Measurements from ENCODE around the gene PDXDC1. TPM values are rescaled to one million over a fixed set of nuclear protein-coding genes. Genes with fewer than 3 reads are reported as not detected.
A peak's percentile ranks its signal among the peaks of the same experiment; 100 is the strongest.
"Not testable (repeated sequence)": the region's sequence is repeated elsewhere in the genome, so short reads cannot be mapped to it uniquely, and the experiment has no call there.

Gene PDXDC1
- total RNA-seq, 3 donors from 2014 or later (not counting 1 experiment from before 2014, with no cell fraction given): 72.7 to 88.2 (median 75.1) TPM

- H3K9me3 Mint-ChIP-seq; H3K36me3 ChIP-seq (ENCODE audit: control insufficient read depth, insufficient read depth, low read length); H3K36me3 Mint-ChIP-seq; DNase-seq; H3K27me3 Mint-ChIP-seq (ENCODE audit: low read depth in 2 of 2); H3K9me3 ChIP-seq (ENCODE audit: control insufficient read depth, insufficient read depth, low read length); H3K4me3 ChIP-seq (ENCODE audit: low read length); H3K27me3 ChIP-seq (ENCODE audit: control insufficient read depth, insufficient read depth, low read length); intact Hi-C loops (cut with micrococcal nuclease); H3K27ac ChIP-seq (ENCODE audit: low read length); H3K4me1 ChIP-seq (ENCODE audit: control insufficient read depth, insufficient read depth, low read length): not testable (repeated sequence)
- ATAC-seq: peak in 2 of 3 donors; percentile 18 to 54
- H3K27ac Mint-ChIP-seq: peak overlapping the region in 1 of 2 donors; percentile 52
- 89% methylated on average over 25 of the region's 25 CpGs for WGBS (ENCODE audit: insufficient coverage)
- peaks cover 23 to 33% of the 10 kb centered on the region in 2 donors for H3K4me1 Mint-ChIP-seq
- peak overlapping the region; percentile 72 for H3K4me3 Mint-ChIP-seq
Observed at GRCh38 chr16:14988661-14989191, 13.9 kb downstream of the PDXDC1 start.

- H3K27me3 ChIP-seq (ENCODE audit: control insufficient read depth, insufficient read depth, low read length); H3K27ac ChIP-seq (ENCODE audit: low read length); H3K36me3 Mint-ChIP-seq; H3K27ac Mint-ChIP-seq; H3K4me3 ChIP-seq (ENCODE audit: low read length); H3K9me3 Mint-ChIP-seq; intact Hi-C loops (cut with micrococcal nuclease); DNase-seq; H3K9me3 ChIP-seq (ENCODE audit: control insufficient read depth, insufficient read depth, low read length); H3K4me1 ChIP-seq (ENCODE audit: control insufficient read depth, insufficient read depth, low read length); H3K36me3 ChIP-seq (ENCODE audit: control insufficient read depth, insufficient read depth, low read length); H3K27me3 Mint-ChIP-seq (ENCODE audit: low read depth in 2 of 2): not testable (repeated sequence)
- ATAC-seq: peak; percentile 43 to 54 (median 47)
- Mint-ChIP-seq H3K4me3 (peak overlapping the region; percentile 81), H3K4me1 (peaks cover 32 to 40% of the 10 kb centered on the region in 2 donors)
- WGBS (ENCODE audit: insufficient coverage): 60% methylated on average over 79 of the region's 98 CpGs
Observed at GRCh38 chr16:14989291-14990281, 14.8 kb downstream of the PDXDC1 start.

DNA sequence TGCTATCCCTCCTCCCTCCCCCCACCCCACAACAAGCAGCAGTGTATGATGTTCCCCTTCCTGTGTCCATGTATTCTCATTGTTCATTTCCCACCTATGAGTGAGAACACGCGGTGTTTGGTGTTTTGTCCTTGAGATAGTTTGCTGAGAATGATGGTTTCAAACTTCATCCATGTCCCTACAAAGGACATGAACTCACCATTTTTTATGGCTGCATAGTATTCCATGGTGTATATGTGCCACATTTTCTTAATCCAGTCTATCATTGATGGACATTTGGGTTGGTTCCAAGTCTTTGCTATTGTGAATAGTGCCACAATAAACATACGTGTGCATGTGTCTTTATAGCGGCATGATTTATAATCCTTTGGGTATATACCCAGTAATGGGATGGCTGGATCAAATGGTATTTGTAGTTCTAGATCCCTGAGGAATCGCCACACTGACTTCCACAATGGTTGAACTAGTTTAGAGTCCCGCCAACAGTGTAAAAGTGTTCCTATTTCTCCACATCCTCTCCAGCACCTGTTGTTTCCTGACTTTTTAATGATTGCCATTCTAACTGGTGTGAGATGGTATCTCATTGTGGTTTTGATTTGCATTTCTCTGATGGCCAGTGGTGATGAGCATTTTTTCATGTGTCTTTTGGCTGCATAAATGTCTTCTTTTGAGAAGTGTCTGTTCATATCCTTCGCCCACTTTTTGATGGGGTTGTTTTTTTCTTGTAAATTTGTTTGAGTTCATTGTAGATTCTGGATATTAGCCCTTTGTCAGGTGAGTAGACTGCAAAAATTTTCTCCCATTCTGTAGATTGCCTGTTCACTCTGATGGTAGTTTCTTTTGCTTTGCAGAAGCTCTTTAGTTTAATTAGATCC, 18.7 kb downstream of the PDXDC1 start:
- H3K36me3 ChIP-seq (ENCODE audit: control insufficient read depth, insufficient read depth, low read length); H3K4me3 Mint-ChIP-seq; H3K9me3 ChIP-seq (ENCODE audit: control insufficient read depth, insufficient read depth, low read length); H3K4me3 ChIP-seq (ENCODE audit: low read length); H3K27ac ChIP-seq (ENCODE audit: low read length); H3K9me3 Mint-ChIP-seq; H3K27me3 ChIP-seq (ENCODE audit: control insufficient read depth, insufficient read depth, low read length); H3K27me3 Mint-ChIP-seq (ENCODE audit: low read depth in 2 of 2); H3K4me1 ChIP-seq (ENCODE audit: control insufficient read depth, insufficient read depth, low read length); intact Hi-C loops (cut with micrococcal nuclease); H3K36me3 Mint-ChIP-seq; DNase-seq; H3K27ac Mint-ChIP-seq; ATAC-seq: not testable (repeated sequence)
- WGBS (ENCODE audit: insufficient coverage): 100% methylated on average over 3 of the region's 7 CpGs
- peaks cover 41 to 50% of the 10 kb centered on the region in 2 donors for H3K4me1 Mint-ChIP-seq

- H3K4me3 ChIP-seq (ENCODE audit: low read length); ATAC-seq; H3K27ac ChIP-seq (ENCODE audit: low read length); H3K4me3 Mint-ChIP-seq; H3K27me3 ChIP-seq (ENCODE audit: control insufficient read depth, insufficient read depth, low read length); H3K27me3 Mint-ChIP-seq (ENCODE audit: low read depth in 2 of 2); DNase-seq; intact Hi-C loops (cut with micrococcal nuclease); H3K27ac Mint-ChIP-seq; H3K9me3 ChIP-seq (ENCODE audit: control insufficient read depth, insufficient read depth, low read length); H3K9me3 Mint-ChIP-seq; H3K4me1 ChIP-seq (ENCODE audit: control insufficient read depth, insufficient read depth, low read length): not testable (repeated sequence)
- WGBS (ENCODE audit: insufficient coverage): 84% methylated on average over 4 of the region's 6 CpGs
- peaks cover 13% of the 10 kb centered on the region for H3K36me3 ChIP-seq (ENCODE audit: control insufficient read depth, insufficient read depth, low read length)
- peaks cover 30 to 40% of the 10 kb centered on the region in 2 donors for H3K4me1 Mint-ChIP-seq
- H3K36me3 Mint-ChIP-seq: peaks cover 12% of the 10 kb centered on the region
Observed at GRCh38 chr16:14996702-14997101, 21.9 kb downstream of the PDXDC1 start.

DNA sequence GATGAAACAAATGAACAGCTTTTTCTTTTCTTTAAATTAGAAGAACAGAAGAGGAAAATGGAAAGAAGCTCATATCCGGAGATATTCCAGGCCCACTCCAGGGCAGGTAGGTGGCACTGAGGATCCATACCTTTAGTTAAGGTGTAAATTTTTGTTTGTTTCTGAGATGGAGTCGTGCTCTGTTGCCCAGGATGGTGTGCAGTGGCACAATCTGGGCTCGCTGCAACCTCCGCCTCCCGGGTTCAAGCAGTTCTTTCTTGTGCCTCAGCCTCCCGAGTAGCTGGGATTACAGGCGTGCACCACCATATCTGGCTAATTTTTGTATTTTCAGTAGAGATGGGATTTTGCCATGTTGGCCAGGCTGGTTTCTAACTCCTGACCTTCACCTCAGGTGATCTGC, 23.5 kb downstream of the PDXDC1 start:
- H3K9me3 Mint-ChIP-seq; H3K27me3 Mint-ChIP-seq (ENCODE audit: low read depth in 2 of 2); H3K9me3 ChIP-seq (ENCODE audit: control insufficient read depth, insufficient read depth, low read length); H3K27me3 ChIP-seq (ENCODE audit: control insufficient read depth, insufficient read depth, low read length); H3K27ac Mint-ChIP-seq; H3K27ac ChIP-seq (ENCODE audit: low read length); DNase-seq; H3K4me3 ChIP-seq (ENCODE audit: low read length); H3K4me3 Mint-ChIP-seq; H3K4me1 ChIP-seq (ENCODE audit: control insufficient read depth, insufficient read depth, low read length); ATAC-seq; intact Hi-C loops (cut with micrococcal nuclease): not testable (repeated sequence)
- 97% methylated on average over 7 of the region's 7 CpGs for WGBS (ENCODE audit: insufficient coverage)
- H3K36me3 Mint-ChIP-seq: peaks cover 12% of the 10 kb centered on the region
- peaks cover 13% of the 10 kb centered on the region for H3K36me3 ChIP-seq (ENCODE audit: control insufficient read depth, insufficient read depth, low read length)
- peaks cover 25 to 30% of the 10 kb centered on the region in 2 donors for H3K4me1 Mint-ChIP-seq

GRCh38 chr16:14999845-15000244, 25.0 kb downstream of the PDXDC1 start:
- H3K27me3 Mint-ChIP-seq (ENCODE audit: low read depth in 2 of 2); intact Hi-C loops (cut with micrococcal nuclease); DNase-seq; H3K27me3 ChIP-seq (ENCODE audit: control insufficient read depth, insufficient read depth, low read length); H3K9me3 ChIP-seq (ENCODE audit: control insufficient read depth, insufficient read depth, low read length); H3K4me3 ChIP-seq (ENCODE audit: low read length); H3K27ac Mint-ChIP-seq; H3K4me3 Mint-ChIP-seq; ATAC-seq; H3K27ac ChIP-seq (ENCODE audit: low read length); H3K9me3 Mint-ChIP-seq; H3K4me1 ChIP-seq (ENCODE audit: control insufficient read depth, insufficient read depth, low read length): not testable (repeated sequence)
- WGBS (ENCODE audit: insufficient coverage): 96% methylated on average over 3 of the region's 3 CpGs
- peaks cover 22% of the 10 kb centered on the region for H3K36me3 ChIP-seq (ENCODE audit: control insufficient read depth, insufficient read depth, low read length)
- Mint-ChIP-seq H3K4me1 (peaks cover 14 to 18% of the 10 kb centered on the region in 2 donors), H3K36me3 (peaks cover 12% of the 10 kb centered on the region)

GRCh38 chr16:15002448-15002847, 27.6 kb downstream of the PDXDC1 start:
- H3K9me3 Mint-ChIP-seq; H3K27ac ChIP-seq (ENCODE audit: low read length); H3K27me3 ChIP-seq (ENCODE audit: control insufficient read depth, insufficient read depth, low read length); intact Hi-C loops (cut with micrococcal nuclease); H3K27me3 Mint-ChIP-seq (ENCODE audit: low read depth in 2 of 2); H3K27ac Mint-ChIP-seq; H3K9me3 ChIP-seq (ENCODE audit: control insufficient read depth, insufficient read depth, low read length); H3K4me1 ChIP-seq (ENCODE audit: control insufficient read depth, insufficient read depth, low read length); H3K4me3 Mint-ChIP-seq; H3K4me3 ChIP-seq (ENCODE audit: low read length); DNase-seq; ATAC-seq; H3K4me1 Mint-ChIP-seq: not testable (repeated sequence)
- peaks cover 12% of the 10 kb centered on the region for H3K36me3 Mint-ChIP-seq
- WGBS (ENCODE audit: insufficient coverage): no CpG with 5 or more reads among the region's 3 CpGs
- peaks cover 30% of the 10 kb centered on the region for H3K36me3 ChIP-seq (ENCODE audit: control insufficient read depth, insufficient read depth, low read length)

All from natural killer cell (primary cell).